Tongue (tissue), 2 donors: Measurements from ENCODE around the gene OBSCN. TPM values are rescaled to one million over a fixed set of nuclear protein-coding genes. Genes with fewer than 3 reads are reported as not detected.

Source experiments
- DNase-seq: peaks from one replicate; pipeline ENCODE4 v3.0.0-alpha.2; 2015
- total RNA-seq: library from RNA; depleted of rRNA; stranded (reverse); fragments of >200 nt; gene quantifications from one replicate; pipeline ENCODE4 v1.2.3, GENCODE V29; 2014

OBSCN gene
- total RNA-seq, 1 donor from 2014 or later, result 640 TPM

- DNase-seq, result no peak
Measured at GRCh38 chr1:228279011-228279721, 71.3 kb downstream of the OBSCN start.

DNA sequence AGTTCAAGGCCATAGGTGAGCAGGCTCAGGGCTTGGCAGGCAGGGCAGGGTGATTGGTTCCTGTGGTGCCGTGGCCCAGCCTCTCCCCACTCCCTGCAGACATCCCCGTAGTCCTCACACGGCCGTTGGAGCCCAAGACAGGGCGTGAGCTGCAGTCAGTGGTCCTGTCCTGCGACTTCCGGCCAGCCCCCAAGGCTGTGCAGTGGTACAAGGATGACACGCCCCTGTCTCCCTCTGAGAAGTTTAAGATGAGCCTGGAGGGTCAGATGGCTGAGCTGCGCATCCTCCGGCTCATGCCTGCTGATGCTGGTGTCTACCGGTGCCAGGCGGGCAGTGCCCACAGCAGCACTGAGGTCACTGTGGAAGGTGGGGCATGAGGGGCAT lies 71.9 kb downstream of the OBSCN start:
- DNase-seq, result no peak

DNA sequence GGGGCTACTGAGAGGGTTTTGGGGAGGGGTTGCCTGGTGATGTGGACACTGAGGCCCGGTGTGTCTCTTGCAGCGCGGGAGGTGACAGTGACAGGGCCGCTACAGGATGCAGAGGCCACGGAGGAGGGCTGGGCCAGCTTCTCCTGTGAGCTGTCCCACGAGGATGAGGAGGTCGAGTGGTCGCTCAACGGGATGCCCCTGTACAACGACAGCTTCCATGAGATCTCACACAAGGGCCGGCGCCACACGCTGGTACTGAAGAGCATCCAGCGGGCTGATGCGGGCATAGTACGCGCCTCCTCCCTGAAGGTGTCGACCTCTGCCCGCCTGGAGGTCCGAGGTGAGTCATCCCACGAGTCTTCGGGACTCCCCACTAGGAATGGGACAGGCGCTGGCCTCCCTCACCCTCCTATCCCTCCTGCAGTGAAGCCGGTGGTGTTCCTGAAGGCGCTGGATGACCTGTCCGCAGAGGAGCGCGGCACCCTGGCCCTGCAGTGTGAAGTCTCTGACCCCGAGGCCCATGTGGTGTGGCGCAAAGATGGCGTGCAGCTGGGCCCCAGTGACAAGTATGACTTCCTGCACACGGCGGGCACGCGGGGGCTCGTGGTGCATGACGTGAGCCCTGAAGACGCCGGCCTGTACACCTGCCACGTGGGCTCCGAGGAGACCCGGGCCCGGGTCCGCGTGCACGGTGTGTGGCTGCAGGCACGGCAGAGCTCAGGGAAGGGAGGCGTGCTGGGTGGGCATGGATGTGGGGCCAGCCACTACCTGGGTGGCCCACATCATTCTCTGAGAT lies 72.5 kb downstream of the OBSCN start:
- DNase-seq, result no peak

GRCh38 chr1:228280961-228281591 lies 73.2 kb downstream of the OBSCN start:
- DNase-seq, result no peak

DNA sequence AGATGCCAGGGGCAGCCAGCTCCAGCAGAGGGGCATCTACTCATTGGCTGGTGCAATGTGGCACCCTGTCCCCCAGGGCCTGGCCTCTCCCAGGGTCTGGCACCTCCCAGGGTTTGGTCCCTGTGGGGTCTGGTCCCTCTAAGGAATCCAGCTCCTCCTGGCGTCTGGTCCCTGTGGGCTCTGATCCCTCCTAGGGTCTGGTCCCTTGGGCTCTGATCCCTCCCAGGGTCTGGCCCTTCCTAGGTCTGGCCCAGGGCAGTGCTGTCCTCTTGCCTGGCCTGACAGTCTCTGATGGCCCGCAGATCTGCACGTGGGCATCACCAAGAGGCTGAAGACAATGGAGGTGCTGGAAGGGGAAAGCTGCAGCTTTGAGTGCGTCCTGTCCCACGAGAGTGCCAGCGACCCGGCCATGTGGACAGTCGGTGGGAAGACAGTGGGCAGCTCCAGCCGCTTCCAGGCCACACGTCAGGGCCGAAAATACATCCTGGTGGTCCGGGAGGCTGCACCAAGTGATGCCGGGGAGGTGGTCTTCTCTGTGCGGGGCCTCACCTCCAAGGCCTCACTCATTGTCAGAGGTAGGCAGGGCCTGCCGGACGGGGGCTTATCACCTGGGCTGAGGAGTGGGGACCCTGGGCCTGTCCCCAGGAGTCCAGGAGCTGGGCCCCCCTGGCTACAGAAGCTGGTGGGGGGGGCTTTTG lies 73.9 kb downstream of the OBSCN start:
- no peak for DNase-seq

- DNase-seq, result no peak
Measured at GRCh38 chr1:228282329-228283042, 74.6 kb downstream of the OBSCN start.

- DNase-seq, result no peak
Measured at GRCh38 chr1:228283043-228283371, 75.2 kb downstream of the OBSCN start.

- no peak for DNase-seq
Measured at GRCh38 chr1:228283476-228284147, 75.8 kb downstream of the OBSCN start.

DNA sequence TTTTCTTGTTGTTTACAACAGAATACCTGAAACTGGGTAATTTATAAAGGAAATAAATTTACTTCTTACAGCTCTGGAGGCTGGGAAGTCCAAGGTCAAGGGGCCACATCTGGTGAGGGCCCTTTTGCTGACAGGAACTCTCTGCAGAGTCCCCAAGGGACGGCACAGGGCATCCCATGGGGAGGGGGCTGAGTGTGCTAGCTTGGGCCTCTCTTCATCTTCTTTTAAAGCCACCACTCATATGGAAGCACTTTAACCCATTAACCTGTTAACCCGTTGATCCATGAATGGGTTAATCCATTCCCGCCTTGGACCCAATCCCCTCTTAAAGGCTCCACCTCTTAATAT lies 76.3 kb downstream of the OBSCN start:
- no peak for DNase-seq

GRCh38 chr1:228284521-228284920 lies 76.7 kb downstream of the OBSCN start:
- DNase-seq, result no peak

GRCh38 chr1:228285661-228286504 lies 78.0 kb downstream of the OBSCN start:
- no peak for DNase-seq

GRCh38 chr1:228286505-228287417 lies 78.9 kb downstream of the OBSCN start:
- no peak for DNase-seq

DNA sequence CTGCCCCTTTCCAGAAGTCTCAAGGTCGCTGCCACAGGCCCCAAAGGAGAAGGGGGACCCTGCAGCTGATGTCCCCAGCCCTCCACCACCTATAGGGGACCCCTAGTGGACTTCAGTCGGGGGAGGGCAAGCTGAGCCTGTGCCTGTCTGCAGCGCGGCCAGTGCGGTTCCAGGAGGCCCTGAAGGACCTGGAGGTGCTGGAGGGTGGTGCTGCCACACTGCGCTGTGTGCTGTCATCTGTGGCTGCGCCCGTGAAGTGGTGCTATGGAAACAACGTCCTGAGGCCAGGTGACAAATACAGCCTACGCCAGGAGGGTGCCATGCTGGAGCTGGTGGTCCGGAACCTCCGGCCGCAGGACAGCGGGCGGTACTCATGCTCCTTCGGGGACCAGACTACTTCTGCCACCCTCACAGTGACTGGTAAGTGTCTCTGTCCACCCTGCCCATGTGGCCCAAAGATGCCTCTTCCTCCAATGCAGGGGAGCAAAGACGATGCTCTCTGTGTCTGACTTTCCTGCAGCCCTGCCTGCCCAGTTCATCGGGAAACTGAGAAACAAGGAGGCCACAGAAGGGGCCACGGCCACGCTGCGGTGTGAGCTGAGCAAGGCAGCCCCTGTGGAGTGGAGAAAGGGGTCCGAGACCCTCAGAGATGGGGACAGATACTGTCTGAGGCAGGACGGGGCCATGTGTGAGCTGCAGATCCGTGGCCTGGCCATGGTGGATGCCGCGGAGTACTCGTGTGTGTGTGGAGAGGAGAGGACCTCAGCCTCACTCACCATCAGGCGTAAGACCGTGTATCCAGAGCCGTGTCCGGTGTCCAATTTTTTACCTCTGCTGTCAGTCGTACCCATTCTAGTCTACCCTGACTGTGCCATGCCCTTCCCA lies 79.9 kb downstream of the OBSCN start:
- no peak for DNase-seq

GRCh38 chr1:228288536-228289238 lies 80.8 kb downstream of the OBSCN start:
- DNase-seq, result no peak

GRCh38 chr1:228289239-228289849 lies 81.5 kb downstream of the OBSCN start:
- no peak for DNase-seq

DNA sequence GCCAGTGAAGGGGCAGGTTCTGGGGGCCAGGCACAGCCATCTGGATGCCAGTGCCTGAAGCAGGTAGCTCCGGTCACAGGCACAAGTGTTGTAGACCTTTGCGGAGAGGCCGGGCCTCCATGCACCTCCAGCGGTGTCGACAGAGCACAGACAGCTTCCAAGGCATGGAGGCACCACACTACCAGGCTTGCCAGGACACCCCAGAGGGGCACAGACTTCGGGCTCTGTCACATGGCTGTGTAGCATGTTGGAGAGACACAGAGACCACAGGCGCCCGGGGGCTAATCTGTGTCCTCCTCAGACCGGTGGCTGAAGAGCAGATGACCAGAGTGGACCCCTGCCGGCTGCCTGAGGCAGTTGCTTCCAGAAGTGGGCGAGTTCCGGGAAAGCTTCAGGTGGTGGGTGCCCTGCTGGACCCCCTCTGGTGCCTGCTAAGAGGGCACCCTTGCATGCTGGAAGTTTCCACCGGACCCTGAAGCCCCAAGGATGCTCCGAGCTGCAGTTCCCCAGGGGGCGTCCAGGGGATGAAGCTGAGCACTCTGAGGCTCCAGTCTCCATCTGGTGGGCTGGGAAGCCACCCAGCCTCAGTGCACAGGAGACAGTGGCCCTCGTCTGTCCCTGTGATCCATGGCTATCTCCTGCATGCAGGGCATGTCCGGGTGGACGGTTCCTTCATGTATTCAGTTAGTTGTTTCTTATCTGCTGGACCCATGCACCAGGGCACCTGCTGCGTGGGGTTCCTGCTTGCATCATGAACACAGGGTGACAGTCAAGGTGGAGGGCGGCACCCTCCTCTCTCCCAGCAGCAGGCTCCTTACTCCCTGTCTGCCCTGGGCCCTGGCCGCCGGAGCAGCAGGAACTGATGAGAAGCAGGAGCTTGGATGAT lies 82.4 kb downstream of the OBSCN start:
- DNase-seq, result no peak
